HEK293 (cell line): ENCODE results near the gene ABCA1.
"Not testable (repeated sequence)": the region's sequence is repeated elsewhere in the genome, so short reads cannot be mapped to it uniquely, and the experiment has no call there.

Experiments used
- CTCF ChIA-PET: fragments of 350-600 bp; formaldehyde crosslinking; extraction: SDS; loops from one replicate; lab custom pipeline; 2021; ENCODE audit warnings: antibody characterized with exemption; lab: Yijun Ruan, JAX
- POLR2A ChIA-PET: fragments of 300-600 bp; formaldehyde crosslinking; extraction: SDS; loops from one replicate; lab custom pipeline; 2020; ENCODE audit warnings: antibody characterized with exemption, inconsistent platforms; lab: Yijun Ruan, JAX
- H3K27ac ChIP-seq: fragments of 200-500 bp; sonication (Bioruptor generic); 2 replicates; pipeline ENCODE4 v1.5.1; 2014; ENCODE audit warnings: low read depth, low read length, control low read depth, inconsistent platforms; ENCODE audit errors: extremely low read depth
- H3K36me3 ChIP-seq, 2 experiments: fragments of 200-500 bp in 1 of 2; sonication (Bioruptor generic) in 1 of 2; 1 replicate in 1 of 2; 2 replicates in 1 of 2; pipeline ENCODE4 v1.5.1; 2014 to 2017; ENCODE audit warnings: inconsistent platforms in 2 of 2, low read length in 2 of 2; ENCODE audit not compliant: control insufficient read depth in 2 of 2, insufficient read depth in 1 of 2
- H3K4me1 ChIP-seq: fragments of 200-500 bp; sonication (Bioruptor generic); 2 replicates; pipeline ENCODE4 v1.5.1; 2014; ENCODE audit warnings: mild to moderate bottlenecking, low read length, inconsistent platforms; ENCODE audit not compliant: control insufficient read depth, insufficient read depth
- H3K4me3 ChIP-seq: 2 replicates; pipeline ENCODE4 v1.5.1; 2011; ENCODE audit warnings: low read depth, mild to moderate bottlenecking, control low read depth, low read length, moderate library complexity
- H3K9me3 ChIP-seq: fragments of 200-500 bp; sonication (Bioruptor generic); 2 replicates; pipeline ENCODE4 v1.5.1; 2014; ENCODE audit warnings: low read depth, low read length, inconsistent platforms; ENCODE audit not compliant: control insufficient read depth, insufficient read depth
- EGR2 ChIP-seq: fragments of 450-650 bp; formaldehyde crosslinking; IDR thresholded peaks from 2 replicates; pipeline ENCODE4 v1.5.1; 2016; ENCODE audit warnings: low read depth, missing biosample characterization, missing genetic modification characterization
- KLF16 ChIP-seq: fragments of 450-650 bp; formaldehyde crosslinking; IDR thresholded peaks from 2 replicates; pipeline ENCODE4 v1.5.1; 2017; ENCODE audit warnings: missing biosample characterization, missing genetic modification characterization
- KLF9 ChIP-seq: fragments of 450-650 bp; formaldehyde crosslinking; IDR thresholded peaks from 2 replicates; pipeline ENCODE4 v1.5.1; 2016; ENCODE audit warnings: missing biosample characterization, missing genetic modification characterization, low read depth
- MZF1 ChIP-seq: fragments of 450-650 bp; formaldehyde crosslinking; IDR thresholded peaks from 2 replicates; pipeline ENCODE4 v1.5.1; 2017; ENCODE audit warnings: missing biosample characterization, missing genetic modification characterization, borderline replicate concordance
- YY1 ChIP-seq: fragments of 450-650 bp; formaldehyde crosslinking; IDR thresholded peaks from 2 replicates; pipeline ENCODE4 v1.5.1; 2018; ENCODE audit warnings: missing biosample characterization, missing genetic modification characterization
- ZFP3 ChIP-seq: fragments of 450-650 bp; formaldehyde crosslinking; IDR thresholded peaks from 2 replicates; pipeline ENCODE4 v1.5.1; 2016; ENCODE audit warnings: low read depth, missing biosample characterization, missing genetic modification characterization
- ZFP41 ChIP-seq: fragments of 450-650 bp; formaldehyde crosslinking; IDR thresholded peaks from 2 replicates; pipeline ENCODE4 v1.5.1; 2016; ENCODE audit warnings: missing biosample characterization, missing genetic modification characterization, borderline replicate concordance
- ZNF133 ChIP-seq: fragments of 450-650 bp; formaldehyde crosslinking; IDR thresholded peaks from 2 replicates; pipeline ENCODE4 v1.5.1; 2016; ENCODE audit warnings: missing biosample characterization, missing genetic modification characterization
- ZNF169 ChIP-seq: fragments of 450-650 bp; formaldehyde crosslinking; IDR thresholded peaks from 2 replicates; pipeline ENCODE4 v1.5.1; 2016; ENCODE audit warnings: missing biosample characterization, missing genetic modification characterization
- ZNF23 ChIP-seq: fragments of 450-650 bp; formaldehyde crosslinking; IDR thresholded peaks from 2 replicates; pipeline ENCODE4 v1.5.1; 2016; ENCODE audit warnings: missing biosample characterization, missing genetic modification characterization, borderline replicate concordance
- ZNF426 ChIP-seq: fragments of 450-650 bp; formaldehyde crosslinking; IDR thresholded peaks from 2 replicates; pipeline ENCODE4 v1.5.1; 2017; ENCODE audit warnings: missing biosample characterization, missing genetic modification characterization, mild to moderate bottlenecking, inconsistent platforms, moderate library complexity
- ZNF621 ChIP-seq: fragments of 450-650 bp; formaldehyde crosslinking; IDR thresholded peaks from 2 replicates; pipeline ENCODE4 v1.5.1; 2017; ENCODE audit warnings: missing biosample characterization, missing genetic modification characterization
- ZNF76 ChIP-seq: fragments of 450-650 bp; formaldehyde crosslinking; IDR thresholded peaks from 2 replicates; pipeline ENCODE4; 2016; ENCODE audit warnings: low read depth, missing biosample characterization, missing genetic modification characterization, borderline replicate concordance
- ZSCAN30 ChIP-seq: fragments of 450-650 bp; IDR thresholded peaks from 2 replicates; pipeline ENCODE4 v1.5.1; 2018; ENCODE audit warnings: missing biosample characterization, mild to moderate bottlenecking, missing genetic modification characterization, moderate library complexity
- TF ChIP-seq, protein P1 (sequence below): fragments of 450-650 bp; formaldehyde crosslinking; IDR thresholded peaks from 2 replicates; pipeline ENCODE4 v1.5.1; 2016; ENCODE audit warnings: missing biosample characterization, missing genetic modification characterization
- TF ChIP-seq, protein P2 (sequence below): IDR thresholded peaks from 2 replicates; pipeline ENCODE4 v1.6.1; 2011; ENCODE audit warnings: mild to moderate bottlenecking, low read depth, low read length, borderline replicate concordance
- TF ChIP-seq, protein P3 (sequence below): fragments of 450-650 bp; formaldehyde crosslinking; IDR thresholded peaks from 2 replicates; pipeline ENCODE4 v1.5.1; 2016; ENCODE audit warnings: missing biosample characterization, missing genetic modification characterization

Gene ABCA1

DNA sequence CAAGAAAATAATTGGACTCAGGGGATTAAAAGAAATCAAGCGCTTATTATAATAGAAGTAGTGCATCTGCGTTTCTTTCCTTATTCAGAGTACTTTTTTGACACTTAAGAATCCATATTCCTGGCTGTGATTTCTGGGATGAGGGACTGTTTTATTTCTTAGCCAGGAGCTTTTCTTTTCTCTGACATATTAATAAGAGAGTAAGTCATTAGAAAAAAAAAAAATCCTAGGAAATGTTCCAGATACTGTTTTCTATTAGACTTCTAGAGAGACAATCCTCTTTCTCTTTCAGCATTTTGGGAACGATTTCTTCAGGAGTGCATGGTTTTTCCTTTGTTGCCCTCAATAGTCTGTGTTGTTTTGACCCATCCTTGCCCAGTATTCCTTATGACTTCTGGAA lies 8.3 kb upstream of the ABCA1 start (continued):
- no peak for TF ChIP-seq ZNF133 (tag by site-specific recombination)

DNA sequence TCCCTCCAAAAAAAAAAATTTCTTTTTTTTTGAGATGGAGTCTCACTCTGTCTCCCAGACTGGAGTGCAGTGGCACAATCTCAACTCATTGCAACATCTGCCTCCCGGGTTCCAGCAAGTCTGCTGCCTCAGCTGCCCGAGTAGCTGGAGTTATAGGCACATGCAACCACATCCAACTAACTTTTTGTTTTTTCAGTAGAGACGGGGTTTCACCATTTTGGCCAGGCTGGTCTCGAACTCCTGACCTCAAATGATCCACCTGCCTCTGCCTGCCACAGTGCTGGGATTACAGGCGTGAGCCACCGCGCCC lies 7.5 kb upstream of the ABCA1 start:
- H3K36me3 ChIP-seq, H3K27ac ChIP-seq, H3K4me3 ChIP-seq, H3K4me1 ChIP-seq, POLR2A ChIA-PET, H3K9me3 ChIP-seq, CTCF ChIA-PET: not testable (repeated sequence)

DNA sequence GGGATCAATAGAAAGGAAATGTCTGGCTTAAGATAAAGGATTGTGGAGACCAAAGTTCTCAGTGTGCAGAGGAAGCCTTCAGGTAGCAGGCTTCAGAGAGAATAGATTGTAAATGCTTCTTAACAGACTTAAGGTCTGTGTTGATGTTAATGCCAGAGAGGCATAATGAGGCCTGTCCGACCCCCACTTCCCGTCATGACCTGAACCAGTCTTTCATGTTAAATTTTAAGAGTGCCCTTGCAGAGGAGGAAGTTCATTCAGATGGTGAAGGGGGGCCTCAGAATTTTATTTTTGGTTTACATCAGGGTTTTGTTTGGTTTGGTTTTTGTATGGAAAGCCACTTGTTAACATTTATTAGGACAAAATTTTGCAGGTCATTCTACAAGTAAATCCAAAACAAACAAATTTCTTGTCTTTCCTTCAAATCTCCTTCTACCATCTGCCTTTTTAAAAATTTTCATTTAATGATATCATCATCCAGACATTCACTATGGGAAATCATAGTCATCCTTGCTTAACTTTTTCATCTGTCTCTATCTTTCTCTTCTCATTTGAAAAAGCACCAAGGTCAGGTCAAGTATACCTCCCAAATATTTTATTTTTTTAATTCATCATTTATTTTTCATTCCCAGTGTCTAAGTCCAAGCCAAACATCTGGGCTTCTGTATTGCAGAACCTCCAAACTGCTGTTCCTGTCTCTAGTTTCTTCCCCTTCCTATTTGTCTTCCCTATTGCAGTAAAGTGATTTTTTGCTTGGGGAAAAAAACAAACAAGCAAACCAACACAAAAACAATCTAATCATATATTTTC lies 6.9 kb upstream of the ABCA1 start:
- POLR2A ChIA-PET: no interaction called here
- H3K4me1 ChIP-seq: no peaks in the 10 kb centered on the region

DNA sequence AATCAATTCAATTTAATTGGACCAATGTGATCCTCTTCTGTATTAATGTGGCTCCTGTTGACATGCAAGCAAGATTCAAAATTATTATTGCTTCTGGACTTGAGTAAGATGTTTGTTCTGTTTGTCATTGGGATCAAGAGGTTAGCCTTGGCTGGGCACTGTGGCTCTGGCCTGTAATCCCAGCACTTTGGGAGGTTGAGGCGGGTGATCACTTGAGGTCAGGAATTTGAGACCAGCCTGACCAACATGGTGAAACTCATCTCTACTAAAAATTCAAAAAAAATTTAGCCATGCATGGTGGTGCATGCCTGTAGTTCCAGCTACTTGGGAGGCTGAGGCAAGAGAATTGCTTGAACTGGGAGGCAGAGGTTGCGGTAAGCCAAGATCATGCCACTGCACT lies 5.1 kb upstream of the ABCA1 start:
- H3K27ac ChIP-seq, H3K9me3 ChIP-seq, POLR2A ChIA-PET, CTCF ChIA-PET, H3K4me3 ChIP-seq, H3K36me3 ChIP-seq, H3K4me1 ChIP-seq: not testable (repeated sequence)

More for the DNA sequence above, 6.9 kb upstream of the ABCA1 start:
- Histone ChIP-seq H3K36me3 (no peaks in the 10 kb centered on the region), H3K9me3 (no peaks in the 10 kb centered on the region), H3K4me3 (no peak overlapping the region), H3K27ac (no peak overlapping the region)
- TF ChIP-seq ZFP41 (tag by site-specific recombination) (no peak), EGR2 (no peak), ZNF23 (tag by site-specific recombination) (no peak), ZNF621 (tag by site-specific recombination) (no peak)
- TF ChIP-seq, protein P1, sequence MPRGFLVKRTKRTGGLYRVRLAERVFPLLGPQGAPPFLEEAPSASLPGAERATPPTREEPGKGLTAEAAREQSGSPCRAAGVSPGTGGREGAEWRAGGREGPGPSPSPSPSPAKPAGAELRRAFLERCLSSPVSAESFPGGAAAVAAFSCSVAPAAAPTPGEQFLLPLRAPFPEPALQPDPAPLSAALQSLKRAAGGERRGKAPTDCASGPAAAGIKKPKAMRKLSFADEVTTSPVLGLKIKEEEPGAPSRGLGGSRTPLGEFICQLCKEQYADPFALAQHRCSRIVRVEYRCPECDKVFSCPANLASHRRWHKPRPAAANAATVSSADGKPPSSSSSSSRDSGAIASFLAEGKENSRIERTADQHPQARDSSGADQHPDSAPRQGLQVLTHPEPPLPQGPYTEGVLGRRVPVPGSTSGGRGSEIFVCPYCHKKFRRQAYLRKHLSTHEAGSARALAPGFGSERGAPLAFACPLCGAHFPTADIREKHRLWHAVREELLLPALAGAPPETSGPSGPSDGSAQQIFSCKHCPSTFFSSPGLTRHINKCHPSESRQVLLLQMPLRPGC: no peak
- CTCF ChIA-PET: no interaction called here

DNA sequence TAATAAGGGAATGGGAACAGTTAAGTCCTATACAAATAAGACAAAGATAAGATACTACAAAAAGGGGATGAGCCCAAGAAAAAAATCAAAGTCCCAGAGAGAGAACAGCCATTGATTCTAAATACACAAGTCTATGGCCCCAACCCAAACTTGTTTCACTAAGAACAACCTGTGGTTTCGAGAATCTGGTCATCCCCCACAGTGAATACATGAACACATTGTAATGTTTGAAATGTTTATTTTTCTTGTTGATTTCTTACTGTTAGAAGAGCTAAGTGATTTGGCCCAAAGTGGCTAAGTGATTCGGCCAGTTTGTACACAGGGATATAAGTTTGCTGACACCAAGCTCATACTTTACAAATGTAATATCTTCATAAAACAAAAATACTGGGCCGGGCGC lies 3.3 kb upstream of the ABCA1 start:
- ChIA-PET CTCF (interaction anchor here (0.5 kb wide), 1 partner anchor 201 kb away, joined by 4 read pairs; no protein-coding TSS in a partner anchor), POLR2A (no interaction called here)
- H3K9me3 ChIP-seq: no peaks in the 10 kb centered on the region
- no peaks in the 10 kb centered on the region for H3K36me3 ChIP-seq
- no peak overlapping the region for H3K4me3 ChIP-seq
- no peak overlapping the region for H3K27ac ChIP-seq
- no peaks in the 10 kb centered on the region for H3K4me1 ChIP-seq
- TF ChIP-seq ZNF76 (tag by site-specific recombination): no peak
- no peak for TF ChIP-seq ZSCAN30
- TF ChIP-seq KLF9 (tag by site-specific recombination): no peak
- TF ChIP-seq ZNF426: no peak
- no peak for TF ChIP-seq ZNF169
- no peak for TF ChIP-seq ZFP3 (tag by site-specific recombination)
- TF ChIP-seq KLF16 (tag by site-specific recombination): no peak
- no peak for TF ChIP-seq YY1 (tag by site-specific recombination)
- TF ChIP-seq, protein P2, sequence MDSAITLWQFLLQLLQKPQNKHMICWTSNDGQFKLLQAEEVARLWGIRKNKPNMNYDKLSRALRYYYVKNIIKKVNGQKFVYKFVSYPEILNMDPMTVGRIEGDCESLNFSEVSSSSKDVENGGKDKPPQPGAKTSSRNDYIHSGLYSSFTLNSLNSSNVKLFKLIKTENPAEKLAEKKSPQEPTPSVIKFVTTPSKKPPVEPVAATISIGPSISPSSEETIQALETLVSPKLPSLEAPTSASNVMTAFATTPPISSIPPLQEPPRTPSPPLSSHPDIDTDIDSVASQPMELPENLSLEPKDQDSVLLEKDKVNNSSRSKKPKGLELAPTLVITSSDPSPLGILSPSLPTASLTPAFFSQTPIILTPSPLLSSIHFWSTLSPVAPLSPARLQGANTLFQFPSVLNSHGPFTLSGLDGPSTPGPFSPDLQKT: no peak
- TF ChIP-seq MZF1 (tag by site-specific recombination): no peak
- TF ChIP-seq, protein P3, sequence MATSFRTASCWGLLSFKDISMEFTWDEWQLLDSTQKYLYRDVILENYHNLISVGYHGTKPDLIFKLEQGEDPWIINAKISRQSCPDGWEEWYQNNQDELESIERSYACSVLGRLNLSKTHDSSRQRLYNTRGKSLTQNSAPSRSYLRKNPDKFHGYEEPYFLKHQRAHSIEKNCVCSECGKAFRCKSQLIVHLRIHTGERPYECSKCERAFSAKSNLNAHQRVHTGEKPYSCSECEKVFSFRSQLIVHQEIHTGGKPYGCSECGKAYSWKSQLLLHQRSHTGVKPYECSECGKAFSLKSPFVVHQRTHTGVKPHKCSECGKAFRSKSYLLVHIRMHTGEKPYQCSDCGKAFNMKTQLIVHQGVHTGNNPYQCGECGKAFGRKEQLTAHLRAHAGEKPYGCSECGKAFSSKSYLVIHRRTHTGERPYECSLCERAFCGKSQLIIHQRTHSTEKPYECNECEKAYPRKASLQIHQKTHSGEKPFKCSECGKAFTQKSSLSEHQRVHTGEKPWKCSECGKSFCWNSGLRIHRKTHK (tag by site-specific recombination): no peak
